SH-SY5Y (cell line): ENCODE data around the gene PAMR1.

ENCODE experiments used
- GATA2 ChIP-seq: IDR thresholded peaks from 2 replicates; pipeline ENCODE4 v1.6.1; 2011; ENCODE audit warnings: mild to moderate bottlenecking, low read depth, low read length
- GATA3 ChIP-seq: IDR thresholded peaks from 2 replicates; pipeline ENCODE4 v1.6.1; 2011; ENCODE audit warnings: low read depth, mild to moderate bottlenecking, low read length, moderate library complexity

DNA sequence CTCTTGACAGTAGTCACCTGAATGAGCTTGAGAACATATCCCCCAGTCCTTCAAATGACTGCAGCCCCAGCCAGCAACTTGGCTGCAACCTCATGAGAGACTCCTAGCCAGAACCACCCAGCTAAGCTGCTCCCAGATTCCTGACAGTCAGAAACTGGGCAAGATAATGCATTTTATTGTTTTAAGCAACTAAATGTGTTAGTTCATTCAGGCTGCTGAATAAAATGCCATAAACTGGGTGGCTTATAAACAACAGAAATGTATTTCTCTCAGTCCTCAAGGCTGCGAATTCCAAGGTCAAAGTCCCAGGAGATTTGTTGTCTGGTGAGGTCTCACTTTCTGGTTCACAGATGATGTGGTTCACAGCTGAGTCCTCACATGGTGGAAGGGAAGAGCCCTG, 5.8 kb upstream of the PAMR1 start:
- no peak for TF ChIP-seq GATA3
- TF ChIP-seq GATA2, result no peak
